Hematopoietic multipotent progenitor cell treated with erythropoietin and hydrocortisone succinate and interleukin-3 and kit ligand, for 6 days (in vitro differentiated cells): Measurements from ENCODE around the gene ABLIM1.

ENCODE experiments used
- DNase-seq: peaks from one replicate; pipeline ENCODE4 v3.0.0-alpha.2; 2015

ABLIM1 gene

GRCh38 chr10:114542373-114542772 lies 115.7 kb downstream of the ABLIM1 start:
- DNase-seq, result no peak

GRCh38 chr10:114541797-114542160 lies 116.3 kb downstream of the ABLIM1 start:
- DNase-seq, result no peak

- DNase-seq, result peak; percentile 78
Observed at GRCh38 chr10:114541081-114541796, 116.8 kb downstream of the ABLIM1 start.

- no peak for DNase-seq
Observed at GRCh38 chr10:114540236-114540635, 117.8 kb downstream of the ABLIM1 start.

GRCh38 chr10:114539623-114540022 lies 118.5 kb downstream of the ABLIM1 start:
- no peak for DNase-seq

- DNase-seq, result peak; percentile 56
Observed at GRCh38 chr10:114538181-114538906, 119.7 kb downstream of the ABLIM1 start.

- DNase-seq, result no peak
Observed at GRCh38 chr10:114537736-114538135, 120.3 kb downstream of the ABLIM1 start.

GRCh38 chr10:114534571-114534981 lies 123.5 kb downstream of the ABLIM1 start:
- DNase-seq, result no peak

GRCh38 chr10:114532226-114532625 lies 125.8 kb downstream of the ABLIM1 start:
- DNase-seq, result no peak

GRCh38 chr10:114526504-114527238 lies 131.4 kb downstream of the ABLIM1 start:
- peak; percentile 80 for DNase-seq

- DNase-seq, result peak; percentile 23
Observed at GRCh38 chr10:114526126-114526503, 132.0 kb downstream of the ABLIM1 start.

- DNase-seq, result no peak
Observed at GRCh38 chr10:114525368-114525949, 132.6 kb downstream of the ABLIM1 start.

GRCh38 chr10:114523876-114524275 lies 134.2 kb downstream of the ABLIM1 start:
- DNase-seq, result no peak

GRCh38 chr10:114521255-114521654 lies 136.8 kb downstream of the ABLIM1 start:
- DNase-seq, result no peak

GRCh38 chr10:114520453-114520852 lies 137.6 kb downstream of the ABLIM1 start:
- DNase-seq, result no peak

- no peak for DNase-seq
Observed at GRCh38 chr10:114519756-114520293, 138.2 kb downstream of the ABLIM1 start.

- no peak for DNase-seq
Observed at GRCh38 chr10:114519306-114519669, 138.8 kb downstream of the ABLIM1 start.

- no peak for DNase-seq
Observed at GRCh38 chr10:114518401-114519305, 139.4 kb downstream of the ABLIM1 start.

- DNase-seq, result no peak
Observed at GRCh38 chr10:114517368-114518250, 140.5 kb downstream of the ABLIM1 start.

- DNase-seq, result no peak
Observed at GRCh38 chr10:114516356-114516755, 141.7 kb downstream of the ABLIM1 start.

GRCh38 chr10:114515298-114515914 lies 142.7 kb downstream of the ABLIM1 start:
- DNase-seq, result no peak
